LNCAP (cell line): ENCODE data around the gene REM2.

Experiments used
- TF ChIP-seq, protein P1 (sequence below): fragments of 450-650 bp; IDR thresholded peaks from 2 replicates; pipeline ENCODE4 v1.5.1; 2017; ENCODE audit warnings: mild to moderate bottlenecking

The REM2 gene

DNA sequence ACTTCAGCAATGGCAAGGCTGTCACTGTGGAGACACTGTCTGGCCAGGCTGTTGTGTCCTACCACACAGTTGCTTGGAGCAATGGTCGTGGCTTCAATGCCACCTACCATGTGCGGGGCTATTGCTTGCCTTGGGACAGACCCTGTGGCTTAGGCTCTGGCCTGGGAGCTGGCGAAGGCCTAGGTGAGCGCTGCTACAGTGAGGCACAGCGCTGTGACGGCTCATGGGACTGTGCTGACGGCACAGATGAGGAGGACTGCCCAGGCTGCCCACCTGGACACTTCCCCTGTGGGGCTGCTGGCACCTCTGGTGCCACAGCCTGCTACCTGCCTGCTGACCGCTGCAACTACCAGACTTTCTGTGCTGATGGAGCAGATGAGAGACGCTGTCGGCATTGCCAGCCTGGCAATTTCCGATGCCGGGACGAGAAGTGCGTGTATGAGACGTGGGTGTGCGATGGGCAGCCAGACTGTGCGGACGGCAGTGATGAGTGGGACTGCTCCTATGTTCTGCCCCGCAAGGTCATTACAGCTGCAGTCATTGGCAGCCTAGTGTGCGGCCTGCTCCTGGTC, 7.2 kb upstream of the REM2 start:
- TF ChIP-seq, protein P1, sequence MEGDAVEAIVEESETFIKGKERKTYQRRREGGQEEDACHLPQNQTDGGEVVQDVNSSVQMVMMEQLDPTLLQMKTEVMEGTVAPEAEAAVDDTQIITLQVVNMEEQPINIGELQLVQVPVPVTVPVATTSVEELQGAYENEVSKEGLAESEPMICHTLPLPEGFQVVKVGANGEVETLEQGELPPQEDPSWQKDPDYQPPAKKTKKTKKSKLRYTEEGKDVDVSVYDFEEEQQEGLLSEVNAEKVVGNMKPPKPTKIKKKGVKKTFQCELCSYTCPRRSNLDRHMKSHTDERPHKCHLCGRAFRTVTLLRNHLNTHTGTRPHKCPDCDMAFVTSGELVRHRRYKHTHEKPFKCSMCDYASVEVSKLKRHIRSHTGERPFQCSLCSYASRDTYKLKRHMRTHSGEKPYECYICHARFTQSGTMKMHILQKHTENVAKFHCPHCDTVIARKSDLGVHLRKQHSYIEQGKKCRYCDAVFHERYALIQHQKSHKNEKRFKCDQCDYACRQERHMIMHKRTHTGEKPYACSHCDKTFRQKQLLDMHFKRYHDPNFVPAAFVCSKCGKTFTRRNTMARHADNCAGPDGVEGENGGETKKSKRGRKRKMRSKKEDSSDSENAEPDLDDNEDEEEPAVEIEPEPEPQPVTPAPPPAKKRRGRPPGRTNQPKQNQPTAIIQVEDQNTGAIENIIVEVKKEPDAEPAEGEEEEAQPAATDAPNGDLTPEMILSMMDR, result no peak

DNA sequence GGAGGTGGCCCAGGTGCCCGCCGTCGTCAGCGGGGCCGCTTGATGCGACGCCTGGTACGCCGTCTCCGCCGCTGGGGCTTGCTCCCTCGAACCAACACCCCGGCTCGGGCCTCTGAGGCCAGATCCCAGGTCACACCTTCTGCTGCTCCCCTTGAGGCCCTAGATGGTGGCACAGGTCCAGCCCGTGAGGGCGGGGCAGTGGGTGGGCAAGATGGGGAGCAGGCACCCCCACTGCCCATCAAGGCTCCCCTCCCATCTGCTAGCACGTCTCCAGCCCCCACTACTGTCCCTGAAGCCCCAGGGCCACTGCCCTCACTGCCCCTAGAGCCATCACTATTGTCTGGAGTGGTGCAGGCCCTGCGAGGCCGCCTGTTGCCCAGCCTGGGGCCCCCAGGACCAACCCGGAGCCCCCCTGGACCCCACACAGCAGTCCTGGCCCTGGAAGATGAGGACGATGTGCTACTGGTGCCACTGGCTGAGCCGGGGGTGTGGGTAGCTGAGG, 6.0 kb upstream of the REM2 start:
- TF ChIP-seq, protein P1, result no peak

DNA sequence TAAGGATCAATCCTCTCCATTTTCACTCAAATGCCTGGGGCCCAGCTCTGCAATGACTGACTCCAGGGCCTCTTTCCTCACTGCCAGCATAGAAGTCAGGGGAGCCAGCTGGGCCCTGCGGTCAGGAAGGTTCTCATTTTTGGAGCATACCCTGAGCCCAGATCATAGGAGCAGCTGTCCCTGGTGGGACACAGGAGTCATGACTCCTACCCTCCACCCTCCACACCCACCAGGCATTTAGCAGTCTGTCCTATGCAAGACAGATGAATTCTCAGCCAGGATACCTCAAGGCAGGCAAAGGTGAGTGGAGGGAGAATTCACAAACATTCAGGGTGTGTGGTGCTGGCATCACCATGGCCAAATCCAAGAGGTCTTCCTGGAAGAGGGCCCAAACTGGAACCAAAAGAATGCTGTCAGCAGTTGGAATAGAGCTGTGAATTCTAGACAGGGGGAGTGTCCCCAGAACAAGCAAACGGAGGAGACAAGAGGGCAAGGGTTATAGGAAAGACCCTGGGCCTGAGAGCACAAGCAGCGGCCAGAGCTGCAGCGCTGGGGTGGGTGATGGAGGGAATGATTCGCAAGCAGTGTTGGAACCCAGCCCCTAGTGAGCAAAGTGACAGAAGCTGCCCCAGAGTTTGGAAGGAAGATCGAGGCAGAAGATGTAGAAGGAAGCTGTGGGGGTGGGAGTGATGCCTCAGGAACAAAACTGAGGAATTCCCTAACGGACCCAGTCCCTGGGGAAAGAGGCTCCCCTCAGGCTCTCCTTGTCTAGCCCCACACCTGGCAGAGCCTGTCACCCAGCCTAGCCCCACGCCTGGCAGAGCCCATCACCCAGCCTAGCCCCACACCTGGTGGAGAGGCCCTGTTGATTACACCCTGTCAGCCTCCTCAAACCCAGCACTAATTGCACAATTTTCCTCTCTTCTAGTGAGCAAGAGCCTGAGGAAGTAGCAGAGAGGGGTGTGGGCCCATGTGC, 4.5 kb upstream of the REM2 start:
- TF ChIP-seq, protein P1, result no peak

DNA sequence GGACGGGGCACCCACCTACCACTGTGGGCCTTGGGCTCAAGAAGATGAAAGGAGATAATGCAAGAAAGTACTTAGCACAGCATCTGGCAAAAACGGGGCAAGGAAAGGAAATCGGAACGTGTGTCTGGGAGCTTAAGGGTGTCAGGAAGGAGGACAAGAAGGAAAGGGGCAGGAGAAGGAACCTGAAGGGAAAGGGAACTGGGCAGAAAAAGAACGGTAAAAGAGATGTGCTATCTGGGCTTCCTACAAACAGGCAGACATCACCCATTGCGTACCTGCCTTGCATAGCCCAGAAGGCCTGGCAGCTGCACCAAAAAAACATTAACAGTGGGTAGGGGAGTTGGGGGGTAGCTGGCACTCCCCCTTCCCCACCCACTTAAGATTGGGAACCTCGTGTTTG, 958 bp upstream of the REM2 start:
- TF ChIP-seq, protein P1, result no peak

DNA sequence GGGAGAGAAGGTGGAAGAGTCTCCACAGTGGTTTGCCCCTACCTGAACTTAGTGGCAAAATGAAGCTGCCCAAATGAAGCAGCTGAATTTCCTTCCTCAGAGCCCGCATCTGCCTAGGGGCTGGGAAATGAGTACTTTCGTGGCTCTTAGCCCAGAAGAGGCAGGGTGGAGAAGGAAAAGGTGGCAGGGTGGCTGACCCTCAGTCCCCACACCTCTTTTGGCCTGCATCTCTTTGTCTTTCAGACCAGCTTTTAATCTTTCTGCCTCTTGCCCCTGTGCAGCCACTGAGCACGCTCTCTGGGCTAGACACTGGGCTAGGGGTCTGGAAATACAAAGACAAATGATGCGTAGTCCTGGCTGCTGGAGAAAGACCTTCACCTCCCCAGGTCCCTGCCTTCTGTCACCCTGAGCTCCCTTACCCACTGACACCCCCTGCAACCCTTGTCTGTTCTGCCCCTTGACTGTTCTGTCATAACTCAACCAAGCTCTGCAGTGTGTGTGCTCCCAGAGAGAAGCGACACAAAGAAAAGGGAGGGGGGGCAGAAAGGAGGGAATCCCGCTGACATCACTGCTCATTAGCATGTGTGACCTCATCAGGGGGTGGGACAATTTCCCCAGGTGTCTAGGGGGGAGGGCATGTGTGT, 371 bp upstream of the REM2 start:
- TF ChIP-seq, protein P1, result no peak

DNA sequence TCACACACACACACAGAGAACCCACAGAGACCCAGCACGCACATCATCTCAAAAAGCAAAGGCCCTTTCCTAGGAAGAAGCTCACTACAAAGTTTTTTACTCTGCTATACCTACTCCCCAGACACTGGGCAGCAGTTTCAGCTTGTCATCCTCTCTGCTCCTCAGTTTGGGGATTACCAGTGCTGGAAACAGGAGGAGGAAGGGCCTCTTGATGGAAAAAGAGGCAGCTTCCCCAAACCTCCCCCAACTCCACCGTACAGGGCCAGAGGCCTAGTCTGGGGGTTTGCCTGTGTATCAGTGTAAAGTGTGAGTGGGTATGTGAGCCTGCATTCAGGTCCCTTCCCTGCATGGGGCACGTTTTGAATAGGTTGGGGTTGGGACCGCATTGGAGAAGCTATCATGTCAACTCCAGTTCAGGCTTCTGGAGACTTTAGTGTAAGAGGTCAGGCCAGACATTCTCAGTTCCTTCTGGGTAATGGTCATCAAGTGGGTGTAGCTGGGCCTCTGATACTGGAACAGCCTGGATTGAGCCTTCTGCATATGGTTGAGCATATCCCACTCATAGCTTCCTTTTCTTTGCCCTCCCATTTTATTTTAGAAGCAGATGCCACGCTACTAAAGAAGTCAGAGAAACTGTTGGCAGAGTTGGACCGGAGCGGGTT, 1.2 kb downstream of the REM2 start:
- TF ChIP-seq, protein P1, result no peak
